SK-N-MC (cell line): ENCODE results near the gene LIME1.

Source experiments
- DNase-seq: peaks from one replicate; pipeline ENCODE4 v3.0.0-alpha.2; 2011; ENCODE audit warnings: low read depth, low spot score
- H3K27ac ChIP-seq: fragments of 200-600 bp; sonication (generic); 2 replicates; pipeline ENCODE4 v1.5.1; 2016; ENCODE audit warnings: mixed run types
- H3K36me3 ChIP-seq: fragments of 200-600 bp; sonication (generic); 2 replicates; pipeline ENCODE4 v1.6.1; 2017; ENCODE audit warnings: antibody characterized with exemption, low read length, mixed read lengths; ENCODE audit not compliant: insufficient read depth
- H3K4me3 ChIP-seq: fragments of 200-600 bp; sonication (generic); 2 replicates; pipeline ENCODE4 v1.5.1; 2016
- H3K9ac ChIP-seq: fragments of 200-600 bp; sonication (generic); 2 replicates; pipeline ENCODE4 v1.8.0; 2017; ENCODE audit warnings: mixed run types, mixed read lengths; ENCODE audit not compliant: insufficient read length
- H3K9me3 ChIP-seq: fragments of 200-600 bp; sonication (generic); 2 replicates; pipeline ENCODE4 v1.6.1; 2017; ENCODE audit warnings: low read depth, mild to moderate bottlenecking, antibody characterized with exemption, low read length, moderate library complexity, mixed read lengths
- EZH2 ChIP-seq: fragments of 200-600 bp; sonication (generic); IDR thresholded peaks from one replicate; pipeline ENCODE4 v1.6.1; 2017; ENCODE audit warnings: antibody characterized with exemption
- FOXP2 ChIP-seq: optimal IDR thresholded peaks from 2 replicates; pipeline ENCODE3; 2011; ENCODE audit warnings: mild to moderate bottlenecking, moderate library complexity; ENCODE audit not compliant: insufficient read depth; ENCODE audit errors: extremely low read length, control extremely low read depth
- POLR2AphosphoS5 ChIP-seq: IDR thresholded peaks from 2 replicates; pipeline ENCODE4 v1.6.1; 2012; ENCODE audit warnings: mild to moderate bottlenecking, low read depth, low read length, borderline replicate concordance

LIME1 gene

GRCh38 chr20:63765082-63765873 lies 28.8 kb downstream of the LIME1 start:
- no peaks in the 10 kb centered on the region for H3K9me3 ChIP-seq
- H3K27ac ChIP-seq: no peak overlapping the region
- DNase-seq: no peak
- TF ChIP-seq EZH2 (no peak), POLR2AphosphoS5 (no peak), FOXP2 (no peak)
- no peaks in the 10 kb centered on the region for H3K36me3 ChIP-seq
- no peak overlapping the region for H3K9ac ChIP-seq
- H3K4me3 ChIP-seq: no peak overlapping the region

GRCh38 chr20:63765902-63766301 lies 29.4 kb downstream of the LIME1 start:
- TF ChIP-seq EZH2 (no peak), FOXP2 (no peak), POLR2AphosphoS5 (no peak)
- no peaks in the 10 kb centered on the region for H3K36me3 ChIP-seq
- no peak for DNase-seq

GRCh38 chr20:63766695-63767426 lies 30.4 kb downstream of the LIME1 start:
- no peak overlapping the region for H3K27ac ChIP-seq
- no peak overlapping the region for H3K4me3 ChIP-seq
- no peak overlapping the region for H3K9ac ChIP-seq
- TF ChIP-seq EZH2: no peak
- no peak for TF ChIP-seq POLR2AphosphoS5
- TF ChIP-seq FOXP2: no peak
- H3K9me3 ChIP-seq: no peaks in the 10 kb centered on the region
- DNase-seq: no peak
- H3K36me3 ChIP-seq: no peaks in the 10 kb centered on the region

More at GRCh38 chr20:63765902-63766301, 29.4 kb downstream of the LIME1 start:
- Histone ChIP-seq H3K4me3 (no peak overlapping the region), H3K27ac (no peak overlapping the region), H3K9ac (no peak overlapping the region), H3K9me3 (no peaks in the 10 kb centered on the region)

GRCh38 chr20:63767456-63767855 lies 31.0 kb downstream of the LIME1 start:
- H3K9ac ChIP-seq: no peak overlapping the region
- H3K4me3 ChIP-seq: no peak overlapping the region
- no peaks in the 10 kb centered on the region for H3K36me3 ChIP-seq
- no peak for TF ChIP-seq EZH2
- TF ChIP-seq POLR2AphosphoS5: no peak
- H3K9me3 ChIP-seq: no peaks in the 10 kb centered on the region
- H3K27ac ChIP-seq: no peak overlapping the region
- DNase-seq: no peak

GRCh38 chr20:63767886-63768285 lies 31.4 kb downstream of the LIME1 start:
- Histone ChIP-seq H3K9me3 (no peaks in the 10 kb centered on the region), H3K36me3 (no peaks in the 10 kb centered on the region)
- TF ChIP-seq EZH2: no peak

GRCh38 chr20:63768591-63769515 lies 32.4 kb downstream of the LIME1 start:
- no peak overlapping the region for H3K9ac ChIP-seq
- no peak for DNase-seq
- H3K4me3 ChIP-seq: no peak overlapping the region
- H3K27ac ChIP-seq: no peak overlapping the region
- TF ChIP-seq FOXP2: no peak
- no peak for TF ChIP-seq POLR2AphosphoS5
- TF ChIP-seq EZH2: no peak
- no peaks in the 10 kb centered on the region for H3K36me3 ChIP-seq
- no peaks in the 10 kb centered on the region for H3K9me3 ChIP-seq

More at GRCh38 chr20:63767886-63768285, 31.4 kb downstream of the LIME1 start:
- DNase-seq: no peak
- H3K4me3 ChIP-seq: no peak overlapping the region
- no peak overlapping the region for H3K9ac ChIP-seq
- H3K27ac ChIP-seq: no peak overlapping the region

- H3K9me3 ChIP-seq: no peaks in the 10 kb centered on the region
- H3K27ac ChIP-seq: no peak overlapping the region
- no peaks in the 10 kb centered on the region for H3K36me3 ChIP-seq
- H3K4me3 ChIP-seq: no peak overlapping the region
- H3K9ac ChIP-seq: no peak overlapping the region
- no peak for DNase-seq
- TF ChIP-seq FOXP2 (no peak), POLR2AphosphoS5 (no peak), EZH2 (no peak)
Observed at GRCh38 chr20:63769891-63770474, 33.5 kb downstream of the LIME1 start.
